ENCODE data around the gene KLHL40.

The KLHL40 gene

GRCh38 chr3:42685363-42685881, at the start of gene KLHL40:
Gene KLHL40 (plus strand): TSS chr3:42685537. CDS start chr3:42685619, 82 bp downstream.
- DNase-seq, result no peak

- no peak for DNase-seq
Observed at GRCh38 chr3:42637001-42637400, 48.3 kb upstream of the KLHL40 start.

DNA sequence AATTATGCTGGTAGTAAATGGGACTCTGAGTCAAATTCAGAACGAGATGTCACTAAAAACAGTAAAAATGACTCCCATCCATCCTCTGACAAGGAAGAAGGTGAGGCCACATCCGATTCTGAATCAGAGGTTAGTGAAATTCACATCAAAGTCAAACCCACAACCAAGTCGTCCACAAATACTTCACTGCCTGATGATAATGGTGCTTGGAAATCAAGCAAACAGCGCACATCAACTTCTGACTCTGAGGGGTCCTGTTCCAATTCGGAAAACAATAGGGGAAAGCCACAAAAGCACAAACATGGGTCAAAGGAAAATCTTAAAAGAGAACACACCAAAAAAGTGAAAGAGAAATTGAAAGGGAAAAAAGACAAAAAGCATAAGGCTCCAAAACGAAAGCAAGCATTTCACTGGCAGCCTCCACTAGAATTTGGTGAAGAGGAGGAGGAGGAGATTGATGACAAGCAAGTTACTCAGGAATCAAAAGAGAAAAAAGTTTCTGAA, 46.9 kb upstream of the KLHL40 start:
- DNase-seq, result no peak

DNA sequence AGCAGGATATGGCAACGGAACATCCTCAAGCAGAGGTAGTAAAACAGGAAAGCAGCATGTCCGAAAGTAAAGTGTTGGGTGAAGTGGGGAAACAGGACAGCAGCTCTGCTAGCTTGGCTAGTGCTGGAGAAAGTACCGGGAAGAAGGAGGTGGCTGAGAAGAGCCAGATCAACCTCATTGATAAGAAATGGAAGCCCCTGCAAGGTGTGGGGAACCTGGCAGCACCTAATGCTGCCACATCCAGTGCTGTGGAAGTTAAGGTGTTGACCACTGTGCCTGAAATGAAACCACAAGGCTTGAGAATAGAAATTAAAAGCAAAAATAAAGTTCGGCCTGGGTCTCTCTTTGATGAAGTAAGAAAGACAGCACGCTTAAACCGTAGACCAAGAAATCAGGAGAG, 46.1 kb upstream of the KLHL40 start:
- DNase-seq, result no peak

DNA sequence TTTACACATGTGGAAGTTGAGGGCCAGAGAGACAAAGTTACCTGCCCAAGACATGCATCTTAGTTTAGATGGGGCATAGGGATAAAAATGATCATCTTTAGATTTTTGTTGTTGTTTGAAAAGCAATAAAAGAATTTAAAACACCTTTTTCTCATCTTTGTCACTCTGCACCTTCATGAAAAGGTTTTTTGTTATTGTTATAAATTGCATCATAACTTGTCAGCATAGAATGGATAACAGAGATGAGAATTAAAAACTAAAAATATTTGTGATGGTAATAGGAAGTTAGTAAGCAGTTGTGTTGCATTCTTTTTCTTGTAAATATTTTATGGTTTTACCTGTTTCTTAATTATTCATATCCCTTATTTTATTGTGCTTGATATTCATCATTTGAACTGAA, 45.2 kb upstream of the KLHL40 start:
- no peak for DNase-seq

GRCh38 chr3:42640771-42641370, 44.5 kb upstream of the KLHL40 start:
- DNase-seq, result no peak

DNA sequence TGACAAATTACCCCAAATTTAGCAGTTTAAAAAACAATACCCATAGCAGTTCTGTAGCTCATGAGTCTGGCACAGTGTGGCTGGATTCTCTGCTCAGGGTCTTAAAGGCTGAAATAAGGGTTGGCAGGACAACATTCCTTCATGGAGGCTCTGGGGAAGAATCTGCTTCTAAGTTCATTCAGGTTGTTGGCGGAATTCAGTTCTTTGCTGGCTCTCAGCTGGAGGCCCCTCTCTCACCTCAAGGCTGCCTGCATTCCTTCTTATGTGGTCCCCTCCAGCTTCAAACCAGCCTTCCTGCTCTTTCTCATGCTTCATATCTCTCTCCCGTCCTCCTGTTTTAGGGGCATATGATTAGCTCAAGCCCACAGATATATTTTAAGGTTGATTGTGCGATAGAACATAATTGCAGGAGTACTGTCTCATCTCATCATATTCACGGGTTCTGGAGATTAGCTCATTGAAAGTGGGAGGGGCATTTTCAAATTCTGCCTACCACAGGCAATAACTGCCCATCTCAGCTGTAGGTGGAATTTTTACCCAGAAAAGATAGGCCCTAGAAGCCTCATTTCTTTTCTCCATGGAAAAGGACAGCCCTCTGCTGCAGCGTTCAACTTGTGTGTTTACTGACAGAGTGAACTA, 37.4 kb upstream of the KLHL40 start:
- DNase-seq, result no peak

DNA sequence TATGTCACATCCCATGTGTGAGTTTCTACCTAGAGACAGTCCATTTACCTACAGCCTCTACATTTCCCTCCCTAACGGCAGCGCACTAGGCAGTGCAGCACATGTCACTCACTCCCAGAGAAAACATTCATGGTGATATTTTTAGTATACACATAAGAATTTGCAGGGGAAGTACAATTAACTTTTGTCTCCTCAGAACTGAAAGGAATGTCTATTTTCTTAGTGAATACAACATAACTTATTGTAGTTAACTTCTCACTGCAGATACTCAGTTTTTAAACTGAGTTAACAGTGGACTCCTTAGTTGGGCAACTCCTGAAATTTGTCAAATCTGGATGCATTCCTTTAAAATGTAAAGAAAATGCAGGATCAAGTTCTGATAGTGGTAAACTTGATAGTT, 36.3 kb upstream of the KLHL40 start:
- DNase-seq, result no peak

- no peak for DNase-seq
Observed at GRCh38 chr3:42649783-42650182, 35.6 kb upstream of the KLHL40 start.

- no peak for DNase-seq
Observed at GRCh38 chr3:42651248-42652091, 33.9 kb upstream of the KLHL40 start.

- DNase-seq, result no peak
Observed at GRCh38 chr3:42652251-42652610, 33.1 kb upstream of the KLHL40 start.

DNA sequence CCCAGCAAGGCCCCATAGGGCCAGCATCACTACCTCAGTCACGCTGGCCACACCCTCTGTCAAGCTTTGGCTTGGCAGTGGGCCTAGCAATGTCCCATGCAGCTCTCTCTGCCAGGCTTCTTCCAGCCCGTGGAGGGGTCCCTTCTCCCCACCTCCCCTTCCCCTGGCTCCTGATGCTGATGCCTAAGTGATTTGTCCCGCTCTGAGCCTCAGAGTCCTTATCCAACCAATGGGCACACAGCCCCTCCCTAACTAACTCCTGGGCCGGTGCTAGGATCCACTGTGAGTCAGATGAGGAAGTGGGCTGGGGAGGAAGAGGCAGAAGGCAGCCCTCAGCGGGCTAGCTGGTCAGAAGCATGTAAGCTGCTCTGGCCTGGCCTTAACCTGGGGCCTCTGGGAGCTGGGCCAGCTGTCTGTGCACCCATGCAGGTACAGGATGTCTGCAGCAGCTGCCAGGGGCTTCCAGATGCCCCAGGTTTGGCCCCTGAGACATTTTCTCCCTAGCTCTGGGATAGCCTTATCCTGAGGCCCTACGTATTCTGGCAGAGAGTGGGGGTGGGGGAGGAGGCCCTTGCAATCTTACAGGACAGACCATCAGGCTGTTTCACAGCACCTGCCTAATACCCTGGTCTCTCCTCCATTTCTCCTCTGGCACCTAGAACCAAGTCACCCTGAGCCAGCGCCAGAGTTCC, 32.6 kb upstream of the KLHL40 start:
- no peak for DNase-seq

DNA sequence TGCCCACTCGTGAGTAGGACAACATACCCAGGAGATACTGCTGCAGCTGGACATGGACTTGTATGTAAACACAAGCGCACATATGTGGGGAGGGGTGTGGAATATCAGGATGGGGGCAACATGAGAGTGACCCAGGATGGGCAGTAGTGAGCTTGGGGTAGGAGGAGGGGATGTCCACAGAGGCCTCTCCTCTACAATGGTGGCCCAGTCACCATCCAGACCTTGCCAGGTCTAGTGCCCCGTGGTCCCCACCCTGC, 32.1 kb upstream of the KLHL40 start:
- no peak for DNase-seq

DNA sequence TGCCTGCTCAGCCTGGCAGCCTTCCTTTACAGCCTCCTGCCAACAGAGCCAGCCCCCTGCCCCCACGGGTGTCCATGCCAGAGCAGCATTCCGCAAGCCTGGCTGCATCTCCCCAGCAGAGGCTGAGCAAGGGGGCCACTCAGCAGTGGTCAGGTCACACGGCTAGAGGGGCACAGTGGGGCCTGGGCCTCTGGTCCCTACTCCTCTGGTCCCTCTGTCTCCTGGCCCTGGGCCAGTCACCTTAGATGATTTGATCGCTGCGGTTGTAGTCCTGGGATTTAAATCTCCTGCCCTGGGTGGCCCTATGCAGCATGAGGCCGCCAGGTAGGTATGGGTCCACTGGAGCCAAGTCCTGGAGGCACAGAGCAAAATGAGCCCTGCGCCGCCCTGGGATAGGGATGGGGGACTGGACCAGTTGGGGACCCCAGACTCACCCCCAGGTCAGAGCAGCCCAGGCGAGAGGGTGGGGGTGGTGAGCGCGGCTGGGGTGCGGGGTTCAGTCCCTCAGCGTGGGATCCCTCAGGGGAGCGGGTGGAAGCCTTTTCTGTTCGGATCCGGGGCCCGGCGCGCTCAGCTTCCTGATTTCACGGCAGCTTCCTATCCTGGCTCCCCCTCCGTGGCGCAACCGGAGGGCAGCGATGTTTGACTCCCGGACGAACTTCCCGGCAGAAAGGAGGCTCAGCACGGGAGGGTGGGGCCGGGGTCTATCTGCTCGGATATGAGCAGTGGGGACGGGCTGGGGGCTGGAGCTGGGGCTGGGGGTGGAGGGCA, 31.6 kb upstream of the KLHL40 start, which contains the start of gene ZBTB47:
ZBTB47 (plus strand) TSS at position 138 of the 771 bp plus-strand sequence. CDS start 4,659 bp downstream, outside the sequence.
- no peak for DNase-seq

DNA sequence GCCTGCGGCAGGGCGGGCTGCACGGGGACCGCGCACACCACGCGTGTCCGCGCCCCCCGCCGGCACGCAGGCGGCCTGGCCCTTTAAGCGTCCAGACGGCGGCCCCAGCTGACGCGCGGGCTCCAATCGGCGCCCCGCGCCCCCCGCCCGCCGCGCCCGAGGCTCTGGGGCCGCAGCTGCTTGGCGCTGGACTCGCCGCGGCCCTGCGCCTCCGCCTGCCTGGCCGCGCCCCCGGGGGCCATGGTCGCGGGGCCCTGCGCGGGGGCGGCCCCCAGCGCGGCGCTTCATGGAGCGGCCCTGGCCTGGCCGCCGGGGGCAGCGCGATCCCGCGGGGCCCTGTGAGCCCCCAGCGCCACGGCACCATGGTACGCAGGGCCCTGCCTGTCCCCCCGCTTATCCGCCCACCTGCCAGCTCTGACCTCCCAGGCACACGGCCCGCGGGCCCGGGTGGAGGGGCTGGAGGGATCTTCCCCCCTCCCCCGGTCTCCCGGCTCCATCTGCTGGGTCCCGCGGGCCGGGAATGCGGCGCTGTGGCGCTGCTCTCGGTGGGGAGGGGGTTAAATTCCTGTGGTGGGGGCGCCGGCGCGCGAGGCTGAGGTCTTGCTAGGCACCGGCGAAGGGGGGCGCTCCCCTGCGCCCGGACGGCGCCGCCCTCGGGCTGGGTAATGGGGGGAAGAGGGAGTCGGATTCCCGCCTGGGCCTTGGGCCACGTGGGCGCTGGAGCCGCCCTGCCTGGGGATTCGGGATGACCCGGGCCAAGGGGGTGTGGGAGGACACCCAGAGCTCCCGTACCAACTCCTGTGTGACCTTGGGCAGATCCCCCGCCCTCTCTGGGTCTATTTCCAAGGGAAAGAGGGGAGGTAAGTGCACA, 30.8 kb upstream of the KLHL40 start:
- no peak for DNase-seq

DNA sequence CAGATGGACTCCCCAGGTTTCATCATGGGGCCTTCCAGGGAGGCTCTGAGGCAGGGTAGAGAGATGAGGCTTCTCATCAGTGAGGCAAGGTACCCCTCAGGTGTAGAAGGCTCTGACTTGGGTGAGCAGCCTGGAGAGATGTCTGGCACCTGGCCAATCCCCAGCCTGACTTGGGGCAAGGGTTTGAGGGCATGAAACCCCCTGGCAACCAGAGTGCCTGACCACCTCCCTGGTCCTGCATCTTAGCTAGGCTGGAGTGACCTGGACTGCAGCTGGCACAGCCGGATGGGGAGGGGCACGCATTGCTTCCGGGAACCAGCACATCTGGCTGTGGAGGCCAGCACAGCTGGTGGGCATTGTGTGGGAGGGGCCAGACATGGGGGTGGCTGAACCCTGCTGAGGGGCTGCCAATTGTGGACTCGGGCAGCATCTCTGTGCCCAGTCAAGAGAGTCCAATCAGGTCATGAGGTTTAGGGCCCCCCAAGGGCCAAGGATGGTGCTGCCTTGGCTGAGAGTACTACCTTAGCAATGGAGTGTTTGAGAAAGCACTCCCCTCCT, 29.9 kb upstream of the KLHL40 start:
- DNase-seq, result no peak

DNA sequence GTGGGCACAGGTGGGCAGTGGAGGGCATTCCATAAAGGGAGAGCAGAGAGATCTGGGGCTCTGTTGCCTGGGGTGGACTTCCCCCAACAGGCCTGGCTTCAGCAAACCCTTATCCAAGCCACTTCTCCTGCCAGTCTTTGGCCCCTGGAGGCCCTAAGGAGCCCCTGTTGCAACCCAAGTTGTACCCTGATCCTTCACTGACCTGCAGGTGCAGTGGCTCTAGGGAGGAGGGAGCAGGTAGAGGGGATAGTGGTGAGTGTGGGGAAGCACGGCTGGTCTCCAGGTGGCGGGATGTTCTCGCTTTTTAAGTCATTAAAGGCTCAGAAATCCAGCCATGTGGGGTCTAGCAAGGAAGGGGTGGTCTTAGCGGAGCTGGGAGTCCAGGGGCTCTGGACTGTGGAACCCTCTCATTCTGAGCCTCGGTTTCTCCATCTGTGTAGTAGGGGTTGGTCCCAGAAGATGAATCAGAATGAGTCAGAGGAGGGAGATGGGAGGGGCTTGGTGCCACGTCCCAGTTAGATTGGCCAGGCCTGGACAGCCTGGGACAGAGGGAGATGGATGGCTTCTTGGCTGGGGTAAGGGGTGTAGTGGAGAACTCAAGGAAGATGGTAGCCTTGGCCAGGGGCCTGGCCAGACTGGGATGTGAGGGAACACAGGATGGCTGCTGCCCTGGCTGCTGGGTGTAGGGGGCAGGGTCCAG, 29.2 kb upstream of the KLHL40 start:
- no peak for DNase-seq

GRCh38 chr3:42656680-42657610, 28.4 kb upstream of the KLHL40 start:
- DNase-seq, result no peak

DNA sequence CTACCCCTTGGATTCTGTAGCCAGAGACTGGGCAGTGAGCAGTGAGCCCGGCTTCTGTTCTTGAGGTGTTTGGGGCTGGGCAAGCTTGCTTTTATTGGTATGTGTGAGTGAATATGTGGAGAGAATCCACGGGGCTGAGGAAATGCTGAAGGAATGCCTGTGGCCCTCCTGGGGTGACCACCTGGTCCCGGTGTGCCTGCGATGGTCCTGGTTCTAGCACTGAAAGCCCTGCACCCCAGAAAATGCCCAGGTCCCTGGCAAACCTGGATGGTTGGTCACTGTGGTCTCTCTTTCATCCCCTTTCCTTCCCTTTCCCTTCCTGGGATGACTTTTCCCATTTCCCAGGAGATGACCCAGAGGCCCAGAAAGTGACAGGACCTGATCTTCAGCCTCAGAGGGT, 27.7 kb upstream of the KLHL40 start:
- DNase-seq, result no peak
